RWPE2 (cell line): Measurements from ENCODE around the gene CRYBG1.

ENCODE experiments used
- ATAC-seq: fragments of 200-7000 bp; cut with Tn5 transposase; 3 replicates; pipeline ENCODE4 v1.9.1; 2021; ENCODE audit warnings: low read depth
- DNase-seq: peaks from one replicate; pipeline ENCODE4 v3.0.0-alpha.2; 2020; ENCODE audit warnings: low spot score
- H3K27ac ChIP-seq: fragments of 450-650 bp; 2 replicates; pipeline ENCODE4 v1.5.1; 2017; ENCODE audit warnings: mild to moderate bottlenecking; ENCODE audit not compliant: poor library complexity, severe bottlenecking
- H3K27me3 ChIP-seq: fragments of 250-450 bp; sonication (Bioruptor Pico); 2 replicates; pipeline ENCODE4 v1.5.1; 2021; ENCODE audit warnings: mild to moderate bottlenecking, moderate library complexity; ENCODE audit not compliant: insufficient read depth, poor library complexity, severe bottlenecking
- H3K36me3 ChIP-seq: fragments of 250-450 bp; sonication (Bioruptor Pico); 2 replicates; pipeline ENCODE4 v1.5.1; 2020; ENCODE audit warnings: low read depth, mild to moderate bottlenecking, moderate library complexity
- H3K4me1 ChIP-seq: fragments of 250-450 bp; sonication (Bioruptor Pico); 2 replicates; pipeline ENCODE4 v1.5.1; 2021; ENCODE audit warnings: mild to moderate bottlenecking, moderate library complexity; ENCODE audit not compliant: insufficient read depth, poor library complexity, severe bottlenecking
- H3K4me3 ChIP-seq: fragments of 250-450 bp; sonication (Bioruptor Pico); 2 replicates; pipeline ENCODE4 v1.5.1; 2021; ENCODE audit warnings: mild to moderate bottlenecking, moderate library complexity; ENCODE audit not compliant: severe bottlenecking
- H3K9me3 ChIP-seq: fragments of 250-450 bp; sonication (Bioruptor Pico); 2 replicates; pipeline ENCODE4 v1.5.1; 2021; ENCODE audit warnings: mild to moderate bottlenecking, moderate library complexity; ENCODE audit not compliant: severe bottlenecking
- TF ChIP-seq, protein P1 (sequence below): fragments of 450-650 bp; IDR thresholded peaks from one replicate; pipeline ENCODE4 v1.5.1; 2017; ENCODE audit warnings: mild to moderate bottlenecking, moderate library complexity; ENCODE audit not compliant: poor library complexity, severe bottlenecking

Gene CRYBG1

GRCh38 chr6:106495014-106495413 lies 134.5 kb downstream of the CRYBG1 start:
- Histone ChIP-seq H3K9me3 (no peaks in the 10 kb centered on the region), H3K4me1 (peaks cover 41% of the 10 kb centered on the region), H3K27me3 (no peaks in the 10 kb centered on the region), H3K27ac (no peak overlapping the region), H3K36me3 (no peaks in the 10 kb centered on the region), H3K4me3 (no peak overlapping the region)
- ATAC-seq (peak; percentile 66), DNase-seq (no peak)
- TF ChIP-seq, protein P1, sequence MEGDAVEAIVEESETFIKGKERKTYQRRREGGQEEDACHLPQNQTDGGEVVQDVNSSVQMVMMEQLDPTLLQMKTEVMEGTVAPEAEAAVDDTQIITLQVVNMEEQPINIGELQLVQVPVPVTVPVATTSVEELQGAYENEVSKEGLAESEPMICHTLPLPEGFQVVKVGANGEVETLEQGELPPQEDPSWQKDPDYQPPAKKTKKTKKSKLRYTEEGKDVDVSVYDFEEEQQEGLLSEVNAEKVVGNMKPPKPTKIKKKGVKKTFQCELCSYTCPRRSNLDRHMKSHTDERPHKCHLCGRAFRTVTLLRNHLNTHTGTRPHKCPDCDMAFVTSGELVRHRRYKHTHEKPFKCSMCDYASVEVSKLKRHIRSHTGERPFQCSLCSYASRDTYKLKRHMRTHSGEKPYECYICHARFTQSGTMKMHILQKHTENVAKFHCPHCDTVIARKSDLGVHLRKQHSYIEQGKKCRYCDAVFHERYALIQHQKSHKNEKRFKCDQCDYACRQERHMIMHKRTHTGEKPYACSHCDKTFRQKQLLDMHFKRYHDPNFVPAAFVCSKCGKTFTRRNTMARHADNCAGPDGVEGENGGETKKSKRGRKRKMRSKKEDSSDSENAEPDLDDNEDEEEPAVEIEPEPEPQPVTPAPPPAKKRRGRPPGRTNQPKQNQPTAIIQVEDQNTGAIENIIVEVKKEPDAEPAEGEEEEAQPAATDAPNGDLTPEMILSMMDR = no peak

GRCh38 chr6:106496823-106497222 lies 136.3 kb downstream of the CRYBG1 start:
- peak; percentile 76 for DNase-seq

DNA sequence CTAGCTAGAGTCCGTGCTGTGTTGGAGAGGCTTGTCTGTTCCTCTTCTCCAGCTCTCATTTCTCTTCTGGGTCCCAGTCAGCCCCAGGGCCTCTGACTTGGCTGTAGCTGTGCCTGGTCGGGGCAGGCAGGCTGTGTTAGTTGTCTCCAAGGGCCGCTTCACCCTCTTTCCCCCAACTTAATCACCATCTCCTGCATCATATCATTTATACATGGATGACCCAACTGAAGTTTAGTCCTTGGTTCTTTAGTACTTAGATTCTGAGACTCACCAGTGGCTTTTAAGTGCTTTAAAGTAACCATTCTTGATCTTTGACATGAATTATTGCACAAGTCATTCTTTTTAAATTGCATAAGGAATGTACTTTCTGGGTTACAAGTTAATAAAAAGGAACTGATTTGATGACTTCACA lies 141.4 kb downstream of the CRYBG1 start:
- TF ChIP-seq, protein P1 = no peak

More at GRCh38 chr6:106496823-106497222, 136.3 kb downstream of the CRYBG1 start:
- Histone ChIP-seq H3K4me3 (no peak overlapping the region), H3K27me3 (no peaks in the 10 kb centered on the region), H3K36me3 (no peaks in the 10 kb centered on the region), H3K4me1 (peaks cover 42% of the 10 kb centered on the region), H3K27ac (peak overlapping the region; percentile 39), H3K9me3 (no peaks in the 10 kb centered on the region)
- ATAC-seq = peak; percentile 97
- TF ChIP-seq, protein P1 = peak; percentile 11

GRCh38 chr6:106502559-106502958 lies 142.0 kb downstream of the CRYBG1 start:
- H3K36me3 ChIP-seq = no peaks in the 10 kb centered on the region
- no peaks in the 10 kb centered on the region for H3K9me3 ChIP-seq
- H3K27me3 ChIP-seq = no peaks in the 10 kb centered on the region
- DNase-seq = no peak
- no peak overlapping the region for H3K4me3 ChIP-seq
- ATAC-seq = peak; percentile 95
- H3K4me1 ChIP-seq = peaks cover 31% of the 10 kb centered on the region
- H3K27ac ChIP-seq = peak overlapping the region; percentile 66
- TF ChIP-seq, protein P1 = no peak

More for the DNA sequence above, 141.4 kb downstream of the CRYBG1 start:
- no peak for DNase-seq
- peaks cover 36% of the 10 kb centered on the region for H3K4me1 ChIP-seq
- H3K27ac ChIP-seq = peak overlapping the region; percentile 66
- no peak overlapping the region for H3K4me3 ChIP-seq
- H3K27me3 ChIP-seq = no peaks in the 10 kb centered on the region
- H3K9me3 ChIP-seq = no peaks in the 10 kb centered on the region
- peak; percentile 38 for ATAC-seq
- no peaks in the 10 kb centered on the region for H3K36me3 ChIP-seq

DNA sequence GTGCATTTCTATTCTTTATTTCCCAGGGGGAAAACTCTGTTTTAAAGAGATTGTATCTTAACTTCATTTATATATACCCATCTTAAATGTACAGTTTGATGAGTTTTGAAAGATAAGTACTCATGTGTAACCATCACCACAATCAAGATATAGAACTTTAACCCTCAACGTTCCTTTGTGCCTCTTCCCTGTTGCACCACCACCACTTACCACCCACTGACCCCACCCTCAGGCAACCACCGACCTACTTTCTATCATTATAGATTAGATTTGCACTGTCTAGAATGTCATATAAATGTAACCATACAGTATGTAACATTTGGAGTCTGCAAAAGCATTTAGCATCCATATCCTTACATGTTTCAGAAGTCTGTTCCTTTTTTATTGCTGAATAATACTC lies 147.8 kb downstream of the CRYBG1 start:
- TF ChIP-seq, protein P1 = no peak

More for the DNA sequence above, 147.8 kb downstream of the CRYBG1 start:
- no peak for ATAC-seq
- Histone ChIP-seq H3K4me3 (no peak overlapping the region), H3K27ac (peak overlapping the region; percentile 84), H3K36me3 (no peaks in the 10 kb centered on the region), H3K9me3 (no peaks in the 10 kb centered on the region), H3K27me3 (no peaks in the 10 kb centered on the region), H3K4me1 (peaks cover 19% of the 10 kb centered on the region)
- DNase-seq = no peak
